ENCODE measurements around the gene GRAMD1A. TPM values are rescaled to one million over a fixed set of nuclear protein-coding genes. Genes with fewer than 3 reads are reported as not detected.

The GRAMD1A gene
- total RNA-seq, 1 experiment from 2014 or later, result 125 TPM

- Histone ChIP-seq H2BK15ac (ENCODE audit: low read depth, low read length) (no peak overlapping the region), H4K91ac (ENCODE audit: insufficient read length, low read depth, low read length) (no peak overlapping the region), H4K8ac (replicated peaks; ENCODE audit: insufficient read length, low read depth, low read length) (no peak overlapping the region), H3K23me2 (ENCODE audit: insufficient read length, low read depth, low read length, poor library complexity, severe bottlenecking) (peaks cover 6% of the 10 kb centered on the region), H3K18ac (ENCODE audit: insufficient read length, low read depth, low read length) (no peak overlapping the region), H2BK5ac (ENCODE audit: insufficient read length, low read length) (no peak overlapping the region), H2AFZ (ENCODE audit: low read length) (no peak overlapping the region), H3K14ac (ENCODE audit: insufficient read depth, low read length) (no peak overlapping the region), H3K27ac (ENCODE audit: insufficient read length, low read depth, low read length) (no peak overlapping the region), H3T11ph (ENCODE audit: low read length) (no peak overlapping the region), H3K4ac (ENCODE audit: low read depth, low read length) (no peak overlapping the region), H3K79me1 (ENCODE audit: insufficient read depth, low read depth, low read length, poor library complexity, severe bottlenecking) (no peaks in the 10 kb centered on the region), H3K23ac (ENCODE audit: insufficient read length, low read depth, low read length) (no peak overlapping the region), H2AK5ac (ENCODE audit: insufficient read length, low read length) (no peak overlapping the region), H2BK20ac (ENCODE audit: low read depth, low read length, poor library complexity, severe bottlenecking) (no peak overlapping the region), H3K4me2 (ENCODE audit: insufficient read depth, insufficient read length, low read length) (no peak overlapping the region), H2BK120ac (ENCODE audit: low read depth, low read length, poor library complexity, severe bottlenecking) (no peak overlapping the region), H3K56ac (ENCODE audit: insufficient read length, low read depth, low read length) (no peak overlapping the region), H4K20me1 (ENCODE audit: control insufficient read depth, insufficient read depth, insufficient read length) (no peaks in the 10 kb centered on the region), H3K9ac (ENCODE audit: extremely low read depth, insufficient read length, low read length) (no peak overlapping the region), H3K27me3 (ENCODE audit: insufficient read depth, low read length) (no peaks in the 10 kb centered on the region), H2BK12ac (ENCODE audit: insufficient read length, low read depth, low read length) (no peak overlapping the region), H3K4me1 (ENCODE audit: insufficient read depth, low read length) (peaks cover 6% of the 10 kb centered on the region; the same call in 1 of the 2 replicates), H4K5ac (ENCODE audit: insufficient read length, low read depth, low read length) (no peak overlapping the region), H3K9me3 (ENCODE audit: control insufficient read depth, low read depth, low read length) (peaks cover 39% of the 10 kb centered on the region), H3K79me2 (ENCODE audit: insufficient read depth, low read length) (peaks cover 2% of the 10 kb centered on the region; the same call in 1 of the 2 replicates)
- no peak for DNase-seq
- Mint-ChIP-seq H3K4me1 (peaks cover 12 to 18% of the 10 kb centered on the region in 2 experiments), H3K27me3 (ENCODE audit: low read depth) (peaks cover 26% of the 10 kb centered on the region), H3K4me3 (no peak overlapping the region), H3K36me3 (ENCODE audit: insufficient read depth in 1 of 3, low read depth in 3 of 3) (peaks cover 57 to 63% (median 57%) of the 10 kb centered on the region in 3 experiments), H3K27ac (no peak overlapping the region), H3K9me3 (peaks cover 50 to 64% of the 10 kb centered on the region in 2 experiments)
- TF ChIP-seq CTCF (conservative IDR thresholded peaks at IDR 0.05), result no peak
- WGBS (ENCODE audit: extremely low coverage, insufficient read length, low lambda C conversion rate), result no CpG with 5 or more reads among the region's 12 CpGs
Measured at GRCh38 chr19:34960940-34961679, 39.0 kb upstream of the GRAMD1A start.
